Activated CD4-positive, CD25-positive, alpha-beta regulatory T cell treated with anti-CD3 and anti-CD28 coated beads, Interleukin-2, amount 50 U/mL, for 16 hours (primary cell): Measurements from ENCODE around the gene MRPL4.
"Not testable (repeated sequence)": the region's sequence is repeated elsewhere in the genome, so short reads cannot be mapped to it uniquely, and the experiment has no call there.

Experiments used
- DNase-seq: peaks from one replicate; pipeline ENCODE4 v3.0.0-alpha.2; 2020; ENCODE audit warnings: low read depth, low spot score

The MRPL4 gene

DNA sequence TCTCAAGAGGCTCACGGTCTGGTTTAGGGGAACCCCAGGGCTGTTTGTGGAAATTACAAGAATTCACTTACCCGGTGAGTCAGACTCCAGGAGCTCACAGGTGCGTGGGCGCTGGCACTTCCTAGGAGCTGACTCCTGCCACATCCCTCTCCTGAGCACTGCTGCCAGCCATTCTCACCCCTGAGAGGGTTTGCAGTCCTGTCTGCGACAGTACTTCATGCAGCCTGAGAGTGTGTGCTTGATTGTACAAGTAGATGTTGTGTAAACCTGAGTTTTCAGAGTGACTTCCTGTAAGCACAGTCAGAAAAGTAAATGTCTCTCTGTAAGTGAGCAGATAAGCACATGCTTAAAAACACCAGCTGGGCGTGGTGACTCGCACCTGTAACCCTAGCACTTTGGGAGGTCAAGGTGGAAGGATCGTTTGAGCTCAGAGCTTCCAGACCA is 8.1 kb downstream of the MRPL4 start:
- DNase-seq = no peak

DNA sequence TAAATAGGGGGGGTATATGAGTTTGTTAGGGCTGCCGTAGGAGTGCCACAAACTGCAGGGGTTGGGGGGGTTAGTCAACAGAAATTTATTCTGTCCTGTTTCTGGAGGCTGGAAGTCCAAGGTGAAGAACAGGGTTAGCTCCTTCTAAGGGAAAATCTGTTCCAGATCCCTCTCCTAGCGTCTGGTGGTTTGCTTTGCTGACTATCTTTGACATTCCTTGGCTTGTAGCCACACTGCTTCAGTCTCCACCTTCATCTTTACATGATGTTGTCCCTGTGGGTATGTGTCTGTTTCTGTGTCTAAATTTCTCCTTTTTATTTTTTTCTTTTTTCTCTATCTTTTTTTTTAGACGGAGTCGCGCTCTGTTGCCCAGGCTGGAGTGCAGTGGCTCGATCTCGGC is 10.8 kb downstream of the MRPL4 start:
- no peak for DNase-seq

- no peak for DNase-seq
Observed at GRCh38 chr19:10266706-10267105, 14.7 kb downstream of the MRPL4 start.

GRCh38 chr19:10268071-10268470 is 16.1 kb downstream of the MRPL4 start:
- DNase-seq = no peak

DNA sequence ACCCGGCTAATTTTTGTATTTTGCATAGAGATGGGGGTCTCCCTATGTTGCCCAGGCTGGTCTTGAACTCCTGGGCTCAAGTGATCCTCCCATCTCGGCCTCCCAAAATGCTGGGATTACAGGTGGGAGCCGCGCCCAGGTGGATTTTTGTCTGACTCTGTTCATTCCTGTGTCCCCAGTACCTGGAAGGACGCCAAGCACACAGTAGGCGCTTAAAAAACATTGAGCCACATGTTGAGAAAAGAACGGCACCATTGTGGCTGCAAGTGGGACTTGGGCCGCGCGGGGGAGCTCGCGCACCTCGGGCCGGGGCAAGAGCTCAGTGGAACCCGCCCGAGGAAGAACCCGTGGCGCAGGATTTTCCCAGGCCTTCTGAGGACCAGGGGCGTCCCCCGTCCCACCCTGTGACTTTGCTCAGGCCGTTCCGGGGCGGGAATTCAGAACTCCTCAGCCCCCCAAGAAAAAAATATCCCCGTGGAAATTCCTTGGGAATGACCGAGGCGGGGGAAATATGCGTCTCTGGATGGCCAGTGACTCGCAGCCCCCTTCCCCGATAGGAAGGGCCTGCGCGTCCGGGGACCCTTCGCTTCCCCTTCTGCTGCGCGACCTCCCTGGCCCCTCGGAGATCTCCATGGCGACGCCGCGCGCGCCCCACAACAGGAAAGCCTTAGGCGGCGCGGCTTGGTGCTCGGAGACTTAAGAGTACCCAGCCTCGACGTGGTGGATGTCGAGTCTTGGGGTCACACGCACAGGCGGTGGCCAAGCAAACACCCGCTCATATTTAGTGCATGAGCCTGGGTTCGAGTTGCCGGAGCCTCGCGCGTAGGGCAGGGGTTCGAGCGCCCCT is 17.5 kb downstream of the MRPL4 start:
- DNase-seq = peak; percentile 73

DNA sequence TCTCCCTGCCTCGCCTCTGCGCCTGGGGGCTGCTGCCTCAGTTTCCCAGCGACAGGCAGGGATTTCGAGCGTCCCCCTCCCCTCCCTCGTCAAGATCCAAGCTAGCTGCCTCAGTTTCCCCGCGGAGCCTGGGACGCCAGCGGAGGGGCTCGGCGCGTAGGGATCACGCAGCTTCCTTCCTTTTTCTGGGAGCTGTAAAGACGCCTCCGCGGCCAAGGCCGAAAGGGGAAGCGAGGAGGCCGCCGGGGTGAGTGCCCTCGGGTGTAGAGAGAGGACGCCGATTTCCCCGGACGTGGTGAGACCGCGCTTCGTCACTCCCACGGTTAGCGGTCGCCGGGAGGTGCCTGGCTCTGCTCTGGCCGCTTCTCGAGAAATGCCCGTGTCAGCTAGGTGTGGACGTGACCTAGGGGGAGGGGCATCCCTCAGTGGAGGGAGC is 18.2 kb downstream of the MRPL4 start:
- DNase-seq = no peak

DNA sequence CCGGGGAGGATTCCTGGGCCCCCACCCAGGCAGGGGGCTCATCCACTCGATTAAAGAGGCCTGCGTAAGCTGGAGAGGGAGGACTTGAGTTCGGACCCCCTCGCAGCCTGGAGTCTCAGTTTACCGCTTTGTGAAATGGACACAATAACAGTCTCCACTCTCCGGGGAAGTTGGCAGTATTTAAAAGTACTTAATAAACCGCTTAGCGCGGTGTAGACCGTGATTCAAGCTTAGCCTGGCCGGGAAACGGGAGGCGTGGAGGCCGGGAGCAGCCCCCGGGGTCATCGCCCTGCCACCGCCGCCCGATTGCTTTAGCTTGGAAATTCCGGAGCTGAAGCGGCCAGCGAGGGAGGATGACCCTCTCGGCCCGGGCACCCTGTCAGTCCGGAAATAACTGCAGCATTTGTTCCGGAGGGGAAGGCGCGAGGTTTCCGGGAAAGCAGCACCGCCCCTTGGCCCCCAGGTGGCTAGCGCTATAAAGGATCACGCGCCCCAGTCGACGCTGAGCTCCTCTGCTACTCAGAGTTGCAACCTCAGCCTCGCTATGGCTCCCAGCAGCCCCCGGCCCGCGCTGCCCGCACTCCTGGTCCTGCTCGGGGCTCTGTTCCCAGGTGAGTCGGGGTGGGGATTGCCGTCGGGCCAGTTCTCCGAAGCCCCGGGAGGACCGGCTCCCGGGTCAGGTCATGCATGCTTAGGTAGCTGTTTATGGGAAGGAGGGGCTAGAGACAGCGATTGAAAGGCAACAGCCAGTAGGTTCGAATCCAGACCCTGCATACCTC is 18.8 kb downstream of the MRPL4 start, which contains the start of gene ICAM1:
Gene ICAM1 (plus strand): TSS at position 505 of the 779 bp plus-strand sequence. CDS start 40 bp downstream, at position 545.
- peak; percentile 56 for DNase-seq

GRCh38 chr19:10271543-10272086 is 19.6 kb downstream of the MRPL4 start:
- DNase-seq = no peak

DNA sequence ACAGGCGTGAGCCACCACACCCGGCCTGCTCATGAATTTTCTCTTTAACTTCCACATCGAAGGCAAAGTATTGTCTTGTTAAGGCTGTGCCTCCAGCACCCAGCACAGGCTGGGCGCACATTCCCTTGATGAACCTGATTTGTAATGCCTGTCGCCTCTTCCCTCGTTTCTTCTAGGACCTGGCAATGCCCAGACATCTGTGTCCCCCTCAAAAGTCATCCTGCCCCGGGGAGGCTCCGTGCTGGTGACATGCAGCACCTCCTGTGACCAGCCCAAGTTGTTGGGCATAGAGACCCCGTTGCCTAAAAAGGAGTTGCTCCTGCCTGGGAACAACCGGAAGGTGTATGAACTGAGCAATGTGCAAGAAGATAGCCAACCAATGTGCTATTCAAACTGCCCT is 22.6 kb downstream of the MRPL4 start:
- no peak for DNase-seq

- no peak for DNase-seq
Observed at GRCh38 chr19:10277795-10278589, 26.0 kb downstream of the MRPL4 start.

DNA sequence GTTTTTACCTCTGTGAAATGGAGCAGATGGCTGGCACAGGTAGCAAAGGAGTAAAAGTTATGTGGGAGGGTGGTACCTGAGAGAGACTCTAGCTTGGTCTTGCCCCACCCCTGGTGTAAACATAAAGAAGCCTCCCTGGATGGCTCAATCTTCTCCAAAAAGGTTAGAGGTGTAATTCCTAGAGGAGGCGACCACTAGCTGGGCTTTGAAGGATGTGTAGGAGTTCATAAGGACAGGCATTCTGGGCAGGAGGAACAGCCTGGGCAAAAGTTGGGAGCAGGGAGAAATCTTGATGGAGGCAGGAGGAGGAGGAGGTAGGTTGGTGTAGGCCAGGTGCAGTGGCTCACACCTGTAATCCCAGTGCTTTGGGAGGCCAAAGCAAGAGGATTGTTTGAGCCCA is 26.9 kb downstream of the MRPL4 start:
- DNase-seq = no peak

- no peak for DNase-seq
Observed at GRCh38 chr19:10279737-10280442, 27.9 kb downstream of the MRPL4 start.

GRCh38 chr19:10282043-10282442 is 30.0 kb downstream of the MRPL4 start:
- not testable (repeated sequence) for DNase-seq

- no peak for DNase-seq
Observed at GRCh38 chr19:10283301-10284064, 31.5 kb downstream of the MRPL4 start.

DNA sequence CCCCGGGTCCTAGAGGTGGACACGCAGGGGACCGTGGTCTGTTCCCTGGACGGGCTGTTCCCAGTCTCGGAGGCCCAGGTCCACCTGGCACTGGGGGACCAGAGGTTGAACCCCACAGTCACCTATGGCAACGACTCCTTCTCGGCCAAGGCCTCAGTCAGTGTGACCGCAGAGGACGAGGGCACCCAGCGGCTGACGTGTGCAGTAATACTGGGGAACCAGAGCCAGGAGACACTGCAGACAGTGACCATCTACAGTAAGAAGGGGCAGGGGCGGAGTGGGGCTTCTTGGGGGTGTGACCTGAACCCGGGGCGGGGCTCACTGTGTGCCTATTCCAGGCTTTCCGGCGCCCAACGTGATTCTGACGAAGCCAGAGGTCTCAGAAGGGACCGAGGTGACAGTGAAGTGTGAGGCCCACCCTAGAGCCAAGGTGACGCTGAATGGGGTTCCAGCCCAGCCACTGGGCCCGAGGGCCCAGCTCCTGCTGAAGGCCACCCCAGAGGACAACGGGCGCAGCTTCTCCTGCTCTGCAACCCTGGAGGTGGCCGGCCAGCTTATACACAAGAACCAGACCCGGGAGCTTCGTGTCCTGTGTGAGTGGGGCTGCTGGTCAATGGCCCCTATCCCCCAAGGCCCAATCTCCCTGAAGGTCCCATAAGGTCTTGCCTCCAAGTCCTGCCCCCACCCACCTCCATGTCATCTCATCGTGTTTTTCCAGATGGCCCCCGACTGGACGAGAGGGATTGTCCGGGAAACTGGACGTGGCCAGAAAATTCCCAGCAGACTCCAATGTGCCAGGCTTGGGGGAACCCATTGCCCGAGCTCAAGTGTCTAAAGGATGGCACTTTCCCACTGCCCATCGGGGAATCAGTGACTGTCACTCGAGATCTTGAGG is 32.3 kb downstream of the MRPL4 start:
- no peak for DNase-seq

DNA sequence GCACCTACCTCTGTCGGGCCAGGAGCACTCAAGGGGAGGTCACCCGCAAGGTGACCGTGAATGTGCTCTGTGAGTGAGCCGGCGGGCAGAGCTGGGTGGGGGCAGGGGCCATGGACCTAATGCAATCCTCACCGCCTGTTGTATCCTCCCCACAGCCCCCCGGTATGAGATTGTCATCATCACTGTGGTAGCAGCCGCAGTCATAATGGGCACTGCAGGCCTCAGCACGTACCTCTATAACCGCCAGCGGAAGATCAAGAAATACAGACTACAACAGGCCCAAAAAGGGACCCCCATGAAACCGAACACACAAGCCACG is 32.9 kb downstream of the MRPL4 start:
- DNase-seq = no peak

- DNase-seq = no peak
Observed at GRCh38 chr19:10285393-10285792, 33.4 kb downstream of the MRPL4 start.

DNA sequence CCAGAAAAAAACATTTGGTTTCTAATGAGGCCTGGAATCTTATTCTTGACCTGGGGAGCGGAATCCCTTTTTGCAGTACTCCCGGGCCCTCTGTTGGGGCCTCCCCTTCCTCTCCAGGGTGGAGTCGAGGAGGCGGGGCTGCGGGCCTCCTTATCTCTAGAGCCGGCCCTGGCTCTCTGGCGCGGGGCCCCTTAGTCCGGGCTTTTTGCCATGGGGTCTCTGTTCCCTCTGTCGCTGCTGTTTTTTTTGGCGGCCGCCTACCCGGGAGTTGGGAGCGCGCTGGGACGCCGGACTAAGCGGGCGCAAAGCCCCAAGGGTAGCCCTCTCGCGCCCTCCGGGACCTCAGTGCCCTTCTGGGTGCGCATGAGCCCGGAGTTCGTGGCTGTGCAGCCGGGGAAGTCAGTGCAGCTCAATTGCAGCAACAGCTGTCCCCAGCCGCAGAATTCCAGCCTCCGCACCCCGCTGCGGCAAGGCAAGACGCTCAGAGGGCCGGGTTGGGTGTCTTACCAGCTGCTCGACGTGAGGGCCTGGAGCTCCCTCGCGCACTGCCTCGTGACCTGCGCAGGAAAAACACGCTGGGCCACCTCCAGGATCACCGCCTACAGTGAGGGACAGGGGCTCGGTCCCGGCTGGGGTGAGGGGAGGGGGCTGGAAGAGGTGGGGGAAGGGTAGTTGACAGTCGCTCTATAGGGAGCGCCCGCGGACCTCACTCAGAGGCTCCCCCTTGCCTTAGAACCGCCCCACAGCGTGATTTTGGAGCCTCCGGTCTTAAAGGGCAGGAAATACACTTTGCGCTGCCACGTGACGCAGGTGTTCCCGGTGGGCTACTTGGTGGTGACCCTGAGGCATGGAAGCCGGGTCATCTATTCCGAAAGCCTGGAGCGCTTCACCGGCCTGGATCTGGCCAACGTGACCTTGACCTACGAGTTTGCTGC is 35.1 kb downstream of the MRPL4 start, which contains the start of gene ICAM4:
Gene ICAM4 (plus strand): TSS at position 153 of the 935 bp plus-strand sequence. CDS start 58 bp downstream, at position 211.
- no peak for DNase-seq
